NCI-H1048 (cell line): Measurements from ENCODE around the gene ATP6V0D1.
A peak's percentile ranks its signal among the peaks of the same experiment; 100 is the strongest.
"Not testable (repeated sequence)": the region's sequence is repeated elsewhere in the genome, so short reads cannot be mapped to it uniquely, and the experiment has no call there.

Experiments used
- DNase-seq: peaks from one replicate; lab custom pipeline; 2025; lab: John Stamatoyannopoulos, UW

The ATP6V0D1 gene

GRCh38 chr16:67428146-67428731, 52.7 kb downstream of the ATP6V0D1 start:
- DNase-seq = peak; percentile 3

GRCh38 chr16:67426950-67427349, 54.0 kb downstream of the ATP6V0D1 start:
- no peak for DNase-seq

DNA sequence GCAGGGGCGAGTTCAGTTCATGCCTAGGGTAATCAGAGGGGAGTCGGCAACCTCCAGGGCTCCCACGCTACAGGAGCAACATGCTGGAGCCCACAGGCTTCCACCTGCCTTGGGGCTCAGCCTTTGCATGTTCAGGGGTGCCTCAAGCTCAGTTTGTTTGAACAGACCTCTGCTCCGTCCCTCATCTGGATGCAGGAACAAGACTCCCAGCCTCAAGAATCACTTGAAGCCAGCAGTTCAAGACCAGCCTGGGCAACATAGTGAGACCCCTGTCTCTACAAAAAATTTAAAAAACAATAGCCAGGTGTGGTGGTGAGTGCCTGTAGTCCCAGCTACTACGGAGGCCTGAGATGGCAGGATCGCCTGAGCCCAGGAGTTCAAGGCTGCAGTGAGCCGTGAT, 54.9 kb downstream of the ATP6V0D1 start:
- no peak for DNase-seq

GRCh38 chr16:67425580-67425979, 55.4 kb downstream of the ATP6V0D1 start:
- DNase-seq = no peak

DNA sequence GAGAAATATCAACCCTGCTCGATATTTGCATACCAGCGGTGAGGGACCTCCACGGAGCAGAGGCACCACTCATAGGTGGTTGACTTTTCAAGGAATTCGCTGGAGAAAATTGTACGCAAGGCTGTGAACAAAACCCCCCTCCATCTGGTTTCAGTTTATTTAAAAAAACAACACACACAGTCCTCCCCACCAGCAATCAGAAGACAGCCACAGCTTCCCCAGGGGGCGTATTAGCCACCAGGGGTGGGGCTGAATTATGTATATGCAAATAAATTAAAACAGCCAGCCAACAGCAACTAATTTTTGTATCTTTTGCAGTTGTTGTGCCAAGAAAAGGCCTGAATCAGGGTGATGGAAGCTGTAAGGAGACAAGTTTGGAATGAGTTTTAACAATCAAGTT, 55.9 kb downstream of the ATP6V0D1 start:
- DNase-seq = no peak

DNA sequence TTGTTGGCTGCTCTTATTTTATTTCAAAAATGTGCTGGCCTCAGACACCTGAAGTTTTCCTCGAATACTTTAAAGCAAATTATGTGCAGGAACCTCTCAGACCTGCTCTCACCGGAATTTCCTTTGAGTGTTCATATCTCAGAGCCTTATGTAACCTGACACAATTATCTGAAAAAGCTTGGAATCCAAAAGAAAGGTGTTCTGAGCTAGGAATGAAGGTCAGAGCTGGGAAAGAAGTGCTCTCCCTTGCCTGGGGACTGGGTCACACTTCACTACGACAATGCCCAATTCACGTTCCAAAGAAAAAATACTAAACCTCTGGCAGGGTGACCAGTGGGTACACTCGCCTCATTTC, 56.7 kb downstream of the ATP6V0D1 start:
- no peak for DNase-seq

GRCh38 chr16:67423611-67424260, 57.2 kb downstream of the ATP6V0D1 start:
- no peak for DNase-seq

GRCh38 chr16:67423015-67423414, 57.9 kb downstream of the ATP6V0D1 start:
- no peak for DNase-seq

GRCh38 chr16:67421030-67421429, 59.9 kb downstream of the ATP6V0D1 start:
- no peak for DNase-seq

- DNase-seq = no peak
These were observed 61.0 kb downstream of the ATP6V0D1 start for GRCh38 chr16:67419931-67420330.

DNA sequence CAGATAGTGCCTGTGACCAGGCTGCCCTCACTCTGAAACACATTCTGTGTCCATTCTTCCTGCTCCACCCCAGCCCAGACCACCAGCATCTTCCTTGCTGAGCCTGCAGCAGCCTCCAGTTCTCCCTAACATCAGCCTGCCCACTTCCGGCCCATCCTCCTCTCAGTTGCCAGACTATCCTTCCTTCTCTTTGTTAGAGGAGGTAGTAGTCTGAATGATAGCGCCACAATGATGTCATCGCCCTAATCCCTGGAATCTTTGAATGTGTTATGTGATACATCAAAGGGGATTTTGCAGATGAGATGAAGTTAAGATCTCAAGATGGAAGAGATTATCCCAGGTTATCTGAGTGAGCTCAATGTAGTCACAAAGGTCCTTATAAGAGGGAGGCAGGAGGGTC, 61.5 kb downstream of the ATP6V0D1 start:
- no peak for DNase-seq

DNA sequence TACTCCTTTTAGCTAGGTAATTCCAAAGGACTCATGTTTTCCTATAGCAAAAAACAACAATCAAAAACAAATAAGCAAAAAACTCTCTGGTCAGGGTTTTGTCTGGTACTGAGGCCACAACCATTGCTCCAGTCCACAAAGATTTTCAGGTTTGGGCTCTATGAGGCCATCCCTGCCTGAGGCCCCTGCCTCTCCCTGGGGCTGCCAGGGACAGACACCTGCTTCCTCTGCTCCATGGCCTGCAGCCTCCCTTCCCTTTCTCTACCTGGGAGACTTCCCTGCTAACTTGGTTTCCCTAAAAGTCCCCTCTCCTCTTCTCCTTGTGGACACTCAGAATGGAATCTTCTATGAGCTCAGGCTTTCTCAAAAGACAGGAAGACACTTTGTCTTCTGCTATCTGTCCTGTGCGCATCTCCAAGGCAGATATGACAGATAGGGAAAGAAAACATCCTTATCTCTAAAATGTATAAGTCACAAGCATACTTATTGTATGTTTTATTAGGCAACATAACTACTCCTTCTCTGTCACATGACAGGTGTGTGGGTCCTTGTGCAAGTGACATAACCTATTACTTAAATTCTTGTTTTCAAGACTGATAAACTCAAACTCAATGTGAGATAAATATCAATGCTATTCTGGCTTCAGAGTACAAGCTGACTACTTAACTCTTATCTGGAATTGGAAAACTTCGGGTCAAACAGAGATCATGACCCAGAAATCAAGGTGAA, 63.5 kb downstream of the ATP6V0D1 start:
- no peak for DNase-seq

DNA sequence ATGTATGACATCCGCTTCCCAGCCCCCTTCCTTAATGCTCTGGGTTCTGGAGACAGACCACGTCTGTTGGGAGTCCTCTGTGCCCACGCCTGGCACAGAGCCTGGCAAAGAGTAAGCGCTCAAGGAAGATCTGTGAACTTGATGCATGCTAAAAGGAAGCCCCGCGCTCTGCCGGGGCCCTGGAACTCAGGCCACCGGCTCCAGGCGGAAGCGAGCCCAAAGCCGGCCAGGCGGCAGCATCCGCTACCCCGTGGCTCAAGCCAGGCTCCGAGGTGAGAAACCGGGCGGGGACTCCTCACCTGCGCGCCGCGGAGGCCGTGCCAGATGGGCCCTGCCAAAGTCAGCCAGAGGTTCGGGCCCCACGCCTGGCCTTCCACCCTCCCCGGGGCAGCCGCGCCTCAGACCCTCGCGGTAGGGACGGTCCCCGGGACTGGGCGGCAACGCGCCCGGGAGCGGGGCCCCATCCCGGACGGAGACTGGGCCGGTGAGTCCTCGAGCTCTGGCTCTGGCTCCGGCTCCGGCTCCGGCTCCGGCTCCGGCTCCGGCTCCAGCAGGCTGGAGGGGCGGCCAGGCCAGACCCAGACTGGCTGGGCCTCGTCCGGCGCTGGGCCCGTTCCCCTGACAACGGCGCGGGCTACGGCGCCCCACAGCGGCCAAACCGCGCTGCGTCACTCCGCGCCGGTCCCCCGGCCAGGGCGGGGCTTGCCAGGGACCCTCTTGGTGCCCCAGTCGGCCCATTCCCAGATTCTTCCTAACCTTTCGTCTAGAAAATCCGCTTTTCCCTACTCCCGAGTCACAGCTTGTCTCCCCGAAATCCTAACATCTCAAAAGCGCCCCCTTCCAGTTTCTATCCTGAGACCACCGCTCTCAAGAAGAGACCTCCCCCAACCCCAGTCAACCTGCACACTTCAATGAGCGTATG, 64.8 kb downstream of the ATP6V0D1 start, which contains the start of gene ZDHHC1:
Gene ZDHHC1 (minus strand): TSS at position 606 of the 922 bp plus-strand sequence. CDS start 8,702 bp downstream, outside the sequence.
- no peak for DNase-seq

GRCh38 chr16:67415421-67415820, 65.5 kb downstream of the ATP6V0D1 start:
- DNase-seq = not testable (repeated sequence)

DNA sequence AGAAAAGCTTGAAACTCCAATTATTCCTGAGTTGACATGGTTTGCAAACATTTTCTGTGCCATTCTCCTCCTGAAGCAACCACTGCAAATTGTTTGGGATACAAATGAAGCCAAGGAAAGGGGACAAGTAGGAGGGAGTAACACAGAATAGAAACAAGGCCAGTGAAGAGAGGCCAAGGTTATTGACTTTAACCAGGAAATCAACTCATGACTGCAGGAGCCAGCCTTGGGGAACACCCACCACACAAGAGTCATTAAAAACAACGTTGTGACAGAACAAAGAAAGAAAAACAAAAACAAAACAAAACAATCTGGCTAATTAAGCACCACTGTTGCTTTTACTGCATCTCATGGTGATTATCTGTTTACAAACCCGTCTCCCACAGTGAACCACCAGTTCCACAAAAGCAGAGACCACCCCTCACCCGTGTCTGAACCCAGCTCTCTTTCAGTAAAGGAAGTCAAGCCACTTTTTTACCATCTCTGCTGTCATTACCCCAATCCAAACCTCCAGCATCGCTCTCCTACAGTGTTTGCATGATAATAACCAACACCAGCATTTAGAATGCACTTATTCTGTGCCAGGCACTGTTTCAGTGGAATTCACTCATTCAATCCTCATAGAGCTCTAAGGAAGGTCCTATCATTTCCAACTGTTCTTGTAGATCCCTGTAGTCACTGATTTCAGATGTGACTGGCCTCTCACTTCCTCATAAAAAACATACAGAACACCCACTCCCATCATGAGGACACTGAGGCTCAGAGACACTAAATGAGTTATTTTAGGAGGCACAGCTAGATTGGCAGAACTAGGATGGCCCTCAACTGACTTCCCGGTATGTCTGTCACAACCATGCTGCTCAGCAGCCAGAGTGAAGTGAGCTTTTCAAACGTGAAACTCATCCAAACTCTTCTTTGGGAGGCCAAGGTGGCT, 66.7 kb downstream of the ATP6V0D1 start:
- DNase-seq = no peak

DNA sequence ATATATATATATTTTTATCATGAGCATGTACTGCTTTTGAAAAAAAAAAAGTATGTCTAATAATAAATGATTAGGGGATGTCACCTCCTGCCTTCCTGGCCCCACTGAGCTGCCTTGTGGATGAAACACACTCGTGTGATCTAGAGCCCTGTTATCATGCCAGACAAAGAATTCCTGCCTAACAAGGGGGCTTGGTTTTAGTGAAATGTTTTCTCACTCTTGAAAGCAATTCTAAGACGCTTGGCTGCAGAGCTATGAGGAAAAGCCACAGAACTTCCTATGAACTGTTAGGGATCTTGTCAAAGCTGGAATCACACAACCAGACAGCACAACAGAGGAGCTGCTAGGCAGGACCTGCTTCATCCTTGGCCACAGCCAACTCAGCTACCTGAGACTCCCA, 68.7 kb downstream of the ATP6V0D1 start:
- no peak for DNase-seq

DNA sequence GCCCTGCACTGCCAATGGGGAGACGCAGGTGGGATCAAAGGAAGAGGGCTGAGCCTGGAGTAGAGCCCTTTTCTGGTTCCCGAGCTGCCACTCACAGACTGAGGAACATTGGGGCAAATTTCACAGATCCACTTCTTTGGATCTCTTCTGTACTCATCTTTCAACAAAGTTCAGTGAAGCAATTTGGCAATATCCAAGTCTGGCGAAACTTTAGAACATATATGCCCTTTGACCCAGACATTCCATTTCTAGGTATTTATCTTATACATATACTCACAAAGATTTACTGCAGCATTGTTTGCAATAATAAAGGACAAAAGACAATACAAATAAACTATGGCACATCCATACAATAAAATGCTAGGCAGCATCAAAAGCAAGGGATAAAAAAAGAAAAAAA, 69.6 kb downstream of the ATP6V0D1 start:
- no peak for DNase-seq

- DNase-seq = no peak
These were observed 71.3 kb downstream of the ATP6V0D1 start for GRCh38 chr16:67409631-67410030.

DNA sequence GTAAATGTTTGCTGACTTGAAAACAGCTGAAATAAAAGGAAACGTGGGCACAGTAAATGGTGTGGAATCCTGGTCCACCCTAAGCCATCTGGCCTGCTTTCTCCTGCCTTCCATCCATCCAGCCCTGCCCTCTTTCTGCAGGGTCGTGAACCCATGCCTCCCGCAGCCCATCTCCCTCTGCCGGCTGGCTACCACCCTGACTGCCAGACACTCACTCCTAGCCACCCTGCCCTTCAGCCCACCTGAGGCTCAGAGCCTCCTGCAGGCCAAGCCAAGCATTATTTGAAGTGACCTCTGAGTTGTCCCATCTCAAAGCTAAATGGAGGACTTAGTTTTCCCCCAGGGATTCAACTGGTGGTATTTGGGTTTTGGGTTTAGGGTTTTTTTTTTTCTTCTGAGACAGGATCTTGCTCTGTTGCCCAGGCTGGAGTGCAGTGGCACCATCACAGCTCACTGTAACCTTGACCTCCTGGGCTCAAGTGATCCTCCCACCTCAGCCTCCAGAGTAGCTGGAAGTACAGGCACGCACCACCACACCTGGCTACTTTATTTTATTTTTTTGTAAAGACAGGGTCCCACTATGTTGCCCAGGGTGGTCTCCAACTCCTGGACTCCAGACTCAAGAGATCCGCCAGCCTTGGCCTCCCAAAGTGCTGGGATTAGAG, 73.0 kb downstream of the ATP6V0D1 start:
- no peak for DNase-seq

DNA sequence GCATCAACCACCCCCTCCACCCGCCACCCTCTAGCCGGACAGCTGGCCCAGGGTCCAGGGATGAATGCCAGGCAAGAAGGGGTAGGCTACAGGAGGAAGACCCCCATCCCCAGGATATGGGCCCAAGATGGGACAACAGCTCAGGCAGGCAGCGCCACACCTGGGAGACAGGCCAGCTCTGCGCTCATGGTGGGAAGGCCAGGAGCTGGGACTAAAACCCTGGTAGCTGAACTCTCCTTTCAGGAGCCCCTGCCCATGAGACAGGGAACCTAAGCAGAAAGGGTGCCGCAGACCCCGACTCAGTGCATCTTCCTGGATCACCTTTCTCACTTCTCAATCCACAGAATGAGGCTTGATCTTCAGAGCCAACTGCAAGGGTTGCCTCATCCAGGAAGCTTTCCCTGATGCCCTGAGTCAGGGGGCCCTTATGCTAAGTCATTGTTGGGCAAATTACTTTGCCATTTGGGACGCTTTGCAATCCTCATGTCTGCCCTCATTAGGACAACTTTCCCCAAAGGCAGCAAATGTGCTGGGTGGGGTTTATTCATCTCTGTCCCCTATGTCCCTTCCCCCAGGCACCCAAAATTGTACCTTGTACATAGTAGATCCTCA, 73.7 kb downstream of the ATP6V0D1 start:
- DNase-seq = no peak
